WTC11 (cell line): ENCODE data around the gene F5.

ENCODE experiments used
- CTCF ChIP-seq: fragments of 200-600 bp; IDR thresholded peaks from 2 replicates; pipeline ENCODE4 v1.8.0; 2022; ENCODE audit warnings: antibody characterized with exemption
- ZNF512 ChIP-seq: sonication (generic); formaldehyde crosslinking; IDR thresholded peaks from 2 replicates; pipeline ENCODE4 v1.8.1; 2022; ENCODE audit warnings: missing genetic modification reagents, borderline replicate concordance

DNA sequence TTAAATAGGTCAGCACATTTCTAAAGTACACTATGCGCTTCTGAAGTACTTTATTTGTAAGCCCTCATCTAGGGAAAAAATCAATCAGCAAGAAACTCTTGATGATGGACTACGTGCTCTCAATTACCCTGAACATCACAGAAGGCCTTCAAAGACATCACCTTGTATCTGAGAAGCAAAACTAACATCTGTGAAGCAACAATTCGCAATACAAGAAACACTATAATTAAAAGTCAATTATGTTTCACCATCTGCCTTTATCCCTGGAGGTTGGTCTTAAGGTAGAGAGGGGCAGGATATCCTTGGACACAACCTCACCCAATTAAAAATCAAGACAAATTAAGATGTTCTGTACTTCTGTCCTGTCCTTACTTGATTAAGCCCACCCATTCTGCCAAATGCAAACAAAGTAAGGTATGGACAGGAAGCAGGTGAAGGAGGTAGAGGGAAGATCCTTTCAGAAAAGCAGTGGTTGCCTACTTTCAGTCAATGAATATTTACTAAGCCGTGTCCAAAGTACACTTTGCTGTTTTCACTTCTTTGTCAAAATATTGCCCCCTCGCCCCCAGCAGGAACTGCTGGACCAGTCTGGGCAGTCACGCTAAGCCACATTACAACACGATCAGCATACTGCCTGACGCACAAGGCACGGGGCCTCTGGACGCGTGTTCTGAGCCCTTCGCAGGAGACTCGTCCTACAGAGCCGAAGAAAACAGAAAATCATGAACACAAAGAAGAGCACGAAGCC is 101.4 kb downstream of the F5 start:
- no peak for TF ChIP-seq CTCF
- no peak for TF ChIP-seq ZNF512 (CRISPR knock-in tag)
